ENCODE measurements around the gene ENGASE. TPM values are rescaled to one million over a fixed set of nuclear protein-coding genes. Genes with fewer than 3 reads are reported as not detected.

The ENGASE gene
- total RNA-seq, 1 donor from 2014 or later, result 16.8 TPM

- DNase-seq (ENCODE audit: low spot score), result no peak
- no peaks in the 10 kb centered on the region for H3K36me3 Mint-ChIP-seq (ENCODE audit: low read depth)
- no peak overlapping the region for H3K27ac Mint-ChIP-seq (ENCODE audit: unreplicated experiment)
- no peaks in the 10 kb centered on the region for H3K9me3 Mint-ChIP-seq (ENCODE audit: low read depth)
- H3K27me3 Mint-ChIP-seq (ENCODE audit: low read depth), result peaks cover 37% of the 10 kb centered on the region
- H3K4me1 Mint-ChIP-seq (ENCODE audit: low read depth), result no peaks in the 10 kb centered on the region
- TF ChIP-seq CTCF (IDR thresholded peaks at IDR 0.05), result no peak
- H3K4me3 Mint-ChIP-seq (ENCODE audit: unreplicated experiment), result no peak overlapping the region
These were observed 33.0 kb downstream of the ENGASE start for GRCh38 chr17:79107499-79108231.

- Mint-ChIP-seq H3K36me3 (ENCODE audit: low read depth) (no peaks in the 10 kb centered on the region), H3K27me3 (ENCODE audit: low read depth) (peaks cover 33% of the 10 kb centered on the region), H3K4me1 (ENCODE audit: low read depth) (no peaks in the 10 kb centered on the region), H3K9me3 (ENCODE audit: low read depth) (no peaks in the 10 kb centered on the region), H3K4me3 (ENCODE audit: unreplicated experiment) (no peak overlapping the region), H3K27ac (ENCODE audit: unreplicated experiment) (no peak overlapping the region)
- TF ChIP-seq CTCF (IDR thresholded peaks at IDR 0.05), result no peak
- no peak for DNase-seq (ENCODE audit: low spot score)
These were observed 33.7 kb downstream of the ENGASE start for GRCh38 chr17:79108232-79108850.

- H3K27ac Mint-ChIP-seq (ENCODE audit: unreplicated experiment), result no peak overlapping the region
- no peak for TF ChIP-seq CTCF (IDR thresholded peaks at IDR 0.05)
- no peak for DNase-seq (ENCODE audit: low spot score)
- peaks cover 33% of the 10 kb centered on the region for H3K27me3 Mint-ChIP-seq (ENCODE audit: low read depth)
- H3K9me3 Mint-ChIP-seq (ENCODE audit: low read depth), result no peaks in the 10 kb centered on the region
- no peaks in the 10 kb centered on the region for H3K4me1 Mint-ChIP-seq (ENCODE audit: low read depth)
- H3K36me3 Mint-ChIP-seq (ENCODE audit: low read depth), result no peaks in the 10 kb centered on the region
- no peak overlapping the region for H3K4me3 Mint-ChIP-seq (ENCODE audit: unreplicated experiment)
These were observed 34.2 kb downstream of the ENGASE start for GRCh38 chr17:79108870-79109269.

GRCh38 chr17:79109584-79109983 is 35.0 kb downstream of the ENGASE start:
- Mint-ChIP-seq H3K4me1 (ENCODE audit: low read depth) (no peaks in the 10 kb centered on the region), H3K36me3 (ENCODE audit: low read depth) (no peaks in the 10 kb centered on the region), H3K27ac (ENCODE audit: unreplicated experiment) (no peak overlapping the region), H3K27me3 (ENCODE audit: low read depth) (peaks cover 29% of the 10 kb centered on the region), H3K9me3 (ENCODE audit: low read depth) (no peaks in the 10 kb centered on the region), H3K4me3 (ENCODE audit: unreplicated experiment) (no peak overlapping the region)
- no peak for DNase-seq (ENCODE audit: low spot score)
- peak; percentile 49 for TF ChIP-seq CTCF (IDR thresholded peaks at IDR 0.05)

GRCh38 chr17:79111097-79111496 is 36.5 kb downstream of the ENGASE start:
- TF ChIP-seq CTCF (IDR thresholded peaks at IDR 0.05), result no peak
- no peaks in the 10 kb centered on the region for H3K4me1 Mint-ChIP-seq (ENCODE audit: low read depth)
- no peak for DNase-seq (ENCODE audit: low spot score)
- H3K4me3 Mint-ChIP-seq (ENCODE audit: unreplicated experiment), result no peak overlapping the region
- no peak overlapping the region for H3K27ac Mint-ChIP-seq (ENCODE audit: unreplicated experiment)
- peaks cover 22% of the 10 kb centered on the region for H3K27me3 Mint-ChIP-seq (ENCODE audit: low read depth)
- H3K9me3 Mint-ChIP-seq (ENCODE audit: low read depth), result no peaks in the 10 kb centered on the region
- H3K36me3 Mint-ChIP-seq (ENCODE audit: low read depth), result no peaks in the 10 kb centered on the region
